ENCODE measurements around the gene B4GALT4. TPM values are rescaled to one million over a fixed set of nuclear protein-coding genes. Genes with fewer than 3 reads are reported as not detected.
"Not testable (repeated sequence)": the region's sequence is repeated elsewhere in the genome, so short reads cannot be mapped to it uniquely, and the experiment has no call there.

The B4GALT4 gene
- total RNA-seq, 1 donor from 2014 or later: 25.9 TPM

DNA sequence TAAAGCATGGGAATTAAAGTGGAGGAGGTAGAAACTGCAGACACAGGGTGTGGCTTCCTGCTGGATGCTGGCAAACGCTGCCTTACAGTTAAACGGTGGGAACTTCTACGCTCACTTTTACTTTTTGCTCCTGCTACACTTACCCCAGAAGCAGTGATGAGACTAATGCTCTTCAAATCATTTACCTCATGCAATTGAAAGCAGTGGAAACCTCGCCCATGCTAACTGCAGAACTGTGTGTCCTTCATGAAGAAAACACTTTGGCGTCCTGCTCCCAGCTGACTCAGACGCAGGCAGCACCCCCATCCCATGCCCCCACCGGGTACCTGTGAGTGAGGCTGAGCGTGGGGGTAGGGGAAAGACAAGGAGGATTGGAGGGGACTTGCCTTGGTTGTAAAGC is 35.5 kb downstream of the B4GALT4 start:
- peak; percentile 5 for DNase-seq (ENCODE audit: low read depth)

DNA sequence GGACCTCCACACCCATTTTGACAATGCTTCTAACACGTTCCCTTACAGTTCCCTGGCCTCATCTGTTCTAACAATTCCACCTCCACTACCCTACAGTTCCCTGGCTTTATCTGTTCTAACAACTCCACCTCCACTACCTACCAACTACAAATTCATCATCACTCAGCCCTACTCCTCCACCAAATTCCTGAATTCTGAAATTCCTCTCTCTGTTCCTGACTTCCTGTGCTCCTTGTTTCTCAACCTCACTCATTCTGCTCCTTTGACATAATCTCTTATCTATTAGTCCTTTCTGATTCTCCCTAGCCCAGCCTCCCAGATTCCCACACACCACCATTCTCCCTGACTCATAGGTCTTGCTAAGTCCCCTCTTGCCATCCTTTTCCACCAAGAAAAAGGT is 44.8 kb downstream of the B4GALT4 start:
- peak; percentile 65 for DNase-seq (ENCODE audit: low read depth)

DNA sequence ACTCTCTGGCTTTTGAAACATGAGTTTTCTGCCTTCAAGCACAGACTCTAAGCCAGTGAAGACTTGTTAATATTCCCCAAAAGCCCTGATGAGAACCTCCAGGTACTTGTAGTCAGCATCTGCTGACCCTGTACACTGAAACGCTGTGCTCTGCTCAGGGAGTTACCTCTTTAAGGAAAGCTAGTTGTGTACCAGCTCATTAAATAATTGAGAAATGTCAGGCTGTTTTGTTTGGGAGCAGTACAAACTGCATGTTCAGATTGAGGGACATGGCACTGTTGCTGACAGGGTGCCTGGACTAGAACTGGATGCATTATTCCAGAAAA is 45.6 kb downstream of the B4GALT4 start:
- DNase-seq (ENCODE audit: low read depth): no peak

DNA sequence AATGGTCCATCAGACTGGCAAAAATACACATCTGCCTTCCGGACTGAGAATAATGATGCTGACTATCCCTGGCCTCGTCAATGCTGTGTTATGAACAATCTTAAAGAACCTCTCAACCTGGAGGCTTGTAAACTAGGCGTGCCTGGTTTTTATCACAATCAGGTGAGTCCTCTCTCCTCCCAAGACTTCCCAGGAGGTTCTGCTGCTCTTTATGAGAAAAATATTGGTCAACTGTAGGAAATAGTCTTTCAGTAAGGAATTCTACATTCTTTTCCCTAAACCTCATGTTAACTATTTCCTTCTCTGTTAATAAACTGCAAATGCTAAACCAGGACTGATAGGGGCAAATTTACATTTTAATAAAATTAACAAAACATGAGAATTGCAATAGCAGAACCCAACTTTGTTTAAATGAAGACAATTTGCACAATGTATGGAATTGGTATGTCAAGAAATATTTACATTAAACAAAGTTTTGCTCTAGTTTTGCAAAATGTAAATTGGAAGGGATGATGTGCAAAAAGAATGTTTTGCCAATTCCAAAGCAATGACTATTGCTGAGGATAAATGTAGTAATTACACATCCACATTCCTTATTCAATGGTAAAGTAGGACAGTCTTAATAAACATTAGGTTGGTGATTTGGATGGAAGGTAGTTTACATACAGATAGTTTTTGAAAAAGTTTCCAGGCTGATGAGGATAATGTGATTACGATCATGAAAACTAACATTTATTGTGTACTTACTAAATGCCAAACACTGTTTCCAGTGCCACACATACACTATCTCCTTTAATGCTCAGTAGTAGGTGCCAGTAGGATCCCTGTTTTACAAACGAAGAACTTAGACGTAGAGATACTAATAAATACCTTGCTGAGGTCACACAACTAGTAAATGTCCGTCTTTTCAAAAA is 46.2 kb downstream of the B4GALT4 start:
- peak; percentile 62 for DNase-seq (ENCODE audit: low read depth)

DNA sequence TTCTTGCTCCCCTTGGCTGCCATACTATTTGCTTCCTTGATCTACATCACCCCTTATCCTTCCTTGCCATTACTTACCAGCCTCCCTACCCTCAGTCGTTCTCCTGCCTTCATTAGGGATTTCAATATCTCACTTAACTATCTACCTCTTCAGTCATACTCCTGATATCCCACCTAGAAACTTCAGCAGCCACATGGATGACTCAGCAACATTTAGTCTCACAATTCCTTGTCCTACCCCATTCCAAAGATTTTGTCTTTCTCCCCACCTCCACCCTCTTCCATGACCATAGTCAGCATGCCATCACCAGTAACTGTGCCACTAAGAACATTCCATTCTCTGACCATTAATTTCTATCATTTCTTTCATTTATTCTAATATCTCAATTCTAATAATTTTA is 48.9 kb downstream of the B4GALT4 start:
- no peak for DNase-seq (ENCODE audit: low read depth)

DNA sequence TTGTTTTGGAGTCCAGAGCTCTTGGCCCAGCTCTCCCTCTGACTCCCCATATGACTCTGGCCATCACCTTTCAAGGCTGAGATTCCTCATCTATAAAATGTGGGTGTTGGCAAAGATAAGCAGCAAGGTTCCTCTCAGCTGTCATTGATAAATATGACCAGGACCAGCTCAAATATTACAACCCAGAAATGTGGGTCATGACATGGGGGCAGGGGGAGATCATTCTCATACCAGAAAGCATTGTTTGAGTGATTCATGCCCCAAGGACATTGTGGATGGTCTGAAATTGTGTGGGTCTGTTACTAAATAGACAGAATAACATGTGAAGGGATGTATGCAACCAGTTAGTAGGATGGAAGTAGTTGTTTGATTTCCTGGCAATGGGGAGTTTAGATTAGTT is 53.4 kb downstream of the B4GALT4 start:
- DNase-seq (ENCODE audit: low read depth): no peak

DNA sequence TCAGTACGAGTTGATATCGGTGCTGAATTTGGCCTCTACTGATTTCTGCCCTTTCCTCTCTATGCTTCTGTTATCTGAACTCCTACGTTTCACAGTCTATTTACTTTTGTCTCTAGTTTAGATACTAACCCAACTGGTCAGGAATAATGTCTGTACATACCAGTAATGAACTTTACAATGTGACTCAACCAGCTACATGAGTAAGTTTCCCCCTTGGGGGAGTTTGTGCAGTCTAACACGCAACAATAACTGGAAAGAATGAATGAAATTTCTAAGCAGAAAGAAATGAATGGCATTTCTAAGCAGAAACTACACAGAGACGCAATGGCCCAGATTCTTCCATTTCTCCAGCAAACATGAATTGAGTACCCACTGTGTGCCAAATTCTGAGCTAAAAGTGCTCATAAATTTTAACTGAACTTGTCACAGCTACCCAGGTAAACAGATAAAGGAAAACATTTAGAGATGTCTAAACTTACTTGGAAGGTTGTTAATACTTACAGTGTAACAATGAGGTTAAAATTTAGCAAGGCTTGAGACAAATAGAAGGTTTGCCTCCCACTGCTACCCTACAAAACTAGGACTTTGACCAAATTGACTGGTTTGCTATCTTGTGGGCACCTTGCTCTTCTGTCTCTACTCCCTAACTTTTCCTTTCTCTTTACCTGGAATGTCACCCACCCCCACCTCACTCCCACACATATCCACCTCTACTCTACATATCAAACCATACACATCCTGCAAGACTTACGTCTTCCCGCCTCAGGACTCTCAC is 55.7 kb downstream of the B4GALT4 start:
- peak; percentile 97 for DNase-seq (ENCODE audit: low read depth)

DNA sequence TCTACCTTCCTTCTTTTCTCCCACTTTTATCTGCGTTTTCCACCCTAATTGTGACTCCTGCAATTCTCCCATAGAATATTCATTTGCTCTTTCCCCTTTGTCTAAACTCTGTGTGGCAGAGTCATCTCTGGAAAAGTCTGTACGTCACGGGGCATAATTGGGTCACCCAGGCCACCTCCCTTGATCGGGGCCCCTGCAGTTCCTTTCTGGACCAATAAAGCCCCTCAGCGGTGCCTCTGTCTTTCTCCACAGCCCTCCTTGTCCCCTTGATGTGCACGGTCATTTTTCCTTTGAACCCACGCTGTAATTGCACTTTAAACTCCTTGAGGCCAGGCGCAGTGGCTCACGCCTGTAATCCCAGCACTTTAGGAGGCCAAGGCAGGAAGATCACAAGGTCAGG is 56.6 kb downstream of the B4GALT4 start:
- DNase-seq (ENCODE audit: low read depth): no peak

DNA sequence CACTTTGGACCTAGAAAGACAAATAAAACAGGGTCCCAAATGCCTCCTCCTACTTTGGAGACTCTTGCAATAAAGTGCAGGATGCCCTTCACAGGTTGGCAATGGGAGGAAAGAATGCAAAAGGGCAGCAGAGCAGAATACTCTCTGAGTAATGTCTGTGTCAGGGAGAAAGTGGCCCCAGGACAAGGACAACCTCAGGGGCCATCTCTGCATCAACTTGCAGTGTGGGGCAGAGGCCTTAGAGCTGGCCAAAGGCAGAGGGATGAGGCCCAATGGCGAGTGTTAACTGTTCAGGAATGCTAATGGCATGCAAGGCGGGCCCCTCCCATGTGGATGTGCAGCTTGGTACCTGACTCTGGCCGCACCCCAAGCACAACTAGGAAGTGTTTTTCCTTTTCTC is 58.9 kb downstream of the B4GALT4 start:
- peak; percentile 53 for DNase-seq (ENCODE audit: low read depth)

DNA sequence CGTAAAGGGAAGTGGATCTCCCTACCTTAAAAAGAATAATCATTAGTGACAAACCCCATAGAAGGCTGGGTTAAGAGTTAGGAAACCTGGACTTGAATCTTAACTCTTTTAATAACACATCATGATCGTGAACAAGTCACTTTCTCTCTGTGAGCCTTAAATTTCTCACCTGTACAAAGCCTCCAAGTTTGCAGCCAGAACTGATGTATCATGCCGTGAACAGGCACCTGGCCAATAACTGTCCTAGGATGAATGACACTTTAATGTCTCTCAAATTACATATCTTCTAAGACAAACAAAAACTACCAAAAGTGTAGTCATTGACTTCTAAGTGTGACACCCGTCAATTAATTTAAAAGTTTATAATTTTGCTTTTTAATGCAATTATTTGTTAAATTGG is 63.4 kb downstream of the B4GALT4 start:
- no peak for DNase-seq (ENCODE audit: low read depth)

DNA sequence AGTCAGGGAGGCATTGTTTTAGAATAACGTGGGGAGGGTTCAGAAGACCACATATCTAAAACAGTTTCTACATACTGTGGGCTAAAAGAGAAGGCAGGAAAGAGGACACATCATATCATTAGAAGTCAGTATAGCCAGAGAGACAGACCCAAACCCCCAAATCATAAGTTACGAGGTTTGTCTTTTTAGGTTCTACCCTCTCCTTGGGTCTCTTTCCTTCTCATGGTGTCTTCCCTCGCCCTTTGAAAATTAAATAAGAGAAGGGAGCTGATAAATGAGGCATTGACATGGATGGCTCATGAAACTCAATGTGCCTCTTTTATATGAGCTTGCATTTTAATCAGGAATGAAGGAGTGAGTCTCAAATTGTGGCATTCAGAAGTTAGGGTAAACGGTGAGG is 63.9 kb downstream of the B4GALT4 start:
- no peak for DNase-seq (ENCODE audit: low read depth)

DNA sequence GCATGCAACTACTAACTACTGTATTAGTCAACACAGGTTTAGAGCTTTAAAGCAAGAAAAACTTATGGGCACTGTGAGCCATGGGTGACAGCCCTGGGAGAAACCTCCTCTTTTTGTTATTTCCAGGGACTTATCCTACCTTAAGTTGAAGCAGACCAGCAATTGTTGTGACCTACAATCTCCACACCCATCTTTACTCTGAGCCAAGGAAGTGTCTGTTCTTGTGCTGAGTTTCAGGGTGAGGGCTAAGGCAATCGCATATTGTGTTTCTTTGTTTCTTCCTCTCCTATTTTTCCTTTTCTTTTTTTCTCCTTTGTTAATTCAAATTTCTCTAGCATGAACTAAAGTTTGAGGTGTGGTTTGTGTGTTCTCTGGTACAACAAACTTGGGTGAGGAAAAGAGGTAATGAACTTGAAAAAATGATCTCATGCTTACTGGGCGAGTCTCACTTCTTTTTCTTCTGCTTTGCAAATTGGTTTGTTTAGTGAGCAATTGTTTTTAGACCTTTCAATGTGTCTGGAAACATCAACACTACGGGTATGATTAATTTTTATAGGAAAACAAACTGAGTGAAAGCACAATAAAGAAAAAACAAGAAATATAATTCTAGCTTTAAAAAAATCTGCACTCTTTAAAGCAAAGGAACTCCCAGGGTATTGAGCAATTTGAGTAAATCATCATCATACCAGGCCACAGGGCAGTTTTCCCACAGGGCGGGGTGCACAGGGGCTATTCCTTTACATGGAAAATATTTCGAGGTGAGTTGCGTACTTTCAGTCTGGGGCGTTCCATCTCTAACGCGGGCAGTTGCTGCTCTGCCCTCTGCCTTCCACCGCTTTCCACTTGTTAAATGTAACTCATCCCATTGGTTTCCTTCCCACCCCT is 64.6 kb downstream of the B4GALT4 start:
- DNase-seq (ENCODE audit: low read depth): peak; percentile 91

DNA sequence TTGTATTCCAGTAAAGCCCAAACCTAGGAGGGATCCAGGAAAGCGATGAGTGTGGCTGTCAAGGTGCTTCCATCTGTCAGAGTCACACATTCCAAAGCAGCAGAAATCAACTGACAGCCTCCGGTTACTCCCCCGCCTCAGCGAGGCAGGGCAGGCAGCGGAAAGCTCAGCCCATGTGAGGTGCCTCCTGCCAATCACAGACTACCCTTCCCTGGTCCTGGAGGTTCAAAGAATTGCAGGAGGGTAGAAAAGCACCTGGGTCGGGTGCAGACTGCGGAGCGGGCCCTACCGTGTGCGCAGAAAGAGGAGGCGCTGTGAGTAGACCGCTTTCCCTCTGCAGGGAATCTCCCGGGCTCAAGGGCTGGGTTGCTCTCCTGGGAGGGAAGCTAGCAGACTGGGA is 67.4 kb downstream of the B4GALT4 start, which contains the start of gene UPK1B:
Gene UPK1B (plus strand): TSS at position 274 of the 400 bp plus-strand sequence. CDS start 13,144 bp downstream, outside the sequence.
- peak; percentile 44 for DNase-seq (ENCODE audit: low read depth)

DNA sequence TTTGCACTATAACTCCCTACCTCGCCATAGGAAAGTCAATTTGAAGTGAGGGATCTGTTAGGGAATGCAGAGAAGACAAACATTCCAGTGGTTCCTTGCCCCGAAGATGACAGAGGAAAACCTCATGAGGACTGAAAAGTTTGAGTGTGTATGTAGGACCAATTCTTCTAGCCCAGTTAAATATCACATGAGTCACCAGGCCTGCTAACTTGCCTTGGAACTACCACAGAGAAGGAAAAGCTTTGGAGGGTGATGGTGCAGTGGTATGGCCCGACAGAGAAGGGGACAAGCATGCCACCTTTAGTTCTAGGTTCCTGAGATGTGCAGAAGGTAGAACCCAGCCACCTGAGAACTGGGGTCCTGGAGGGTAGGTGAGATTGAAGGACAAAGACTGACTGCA is 69.9 kb downstream of the B4GALT4 start:
- peak; percentile 22 for DNase-seq (ENCODE audit: low read depth)

DNA sequence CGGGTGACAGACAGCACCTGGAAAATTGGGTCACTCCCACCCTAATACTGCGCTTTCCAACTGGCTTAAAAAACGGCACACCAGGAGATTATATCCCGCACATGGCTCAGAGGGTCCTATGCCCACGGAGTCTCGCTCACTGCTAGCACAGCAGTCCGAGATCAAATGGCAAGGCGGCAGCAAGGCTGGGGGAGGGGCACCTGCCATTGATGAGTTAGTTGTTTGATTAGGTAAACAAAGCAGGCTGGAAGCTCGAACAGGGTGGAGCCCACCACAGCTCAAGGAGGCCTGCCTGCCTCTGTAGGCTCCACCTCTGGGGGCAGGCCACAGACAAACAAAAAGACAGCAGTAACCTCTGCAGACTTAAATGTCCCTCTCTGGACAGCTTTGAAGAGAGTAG is 75.9 kb downstream of the B4GALT4 start:
- DNase-seq (ENCODE audit: low read depth): not testable (repeated sequence)

Other genes starting within 250 kb of the B4GALT4 start
- gene IGSF11, start 206.0 kb downstream of the B4GALT4 start, total RNA-seq: 0.05 TPM in 1 of 2 replicates, not detected in the other
- not detected in 2 replicates for gene TEX55, start 94.7 kb downstream of the B4GALT4 start, total RNA-seq
- 1.9 and 33.7 TPM in 2 replicates for gene UPK1B, start 67.3 kb downstream of the B4GALT4 start, total RNA-seq
- 12.7 and 24.9 TPM in 2 replicates for gene ARHGAP31, start 53.5 kb upstream of the B4GALT4 start, total RNA-seq
- 30.0 and 36.1 TPM in 2 replicates for gene TMEM39A, start 222.7 kb upstream of the B4GALT4 start, total RNA-seq
- 14.8 and 25.2 TPM in 2 replicates for gene POGLUT1, start 228.1 kb upstream of the B4GALT4 start, total RNA-seq